K562 (cell line): Measurements from ENCODE around the gene PAX2. TPM values are rescaled to one million over a fixed set of nuclear protein-coding genes. Genes with fewer than 3 reads are reported as not detected.

Source experiments
- ATAC-seq: fragments of 200-7000 bp; cut with Tn5 transposase; 3 replicates; pipeline ENCODE4 v1.9.1; 2020; ENCODE audit warnings: moderate library complexity
- BruUV-seq: library from RNA; stranded (reverse); fragments of 400-500 nt; replicated peaks from 2 replicates; lab custom pipeline; 2021; lab: Mats Ljungman, UMichigan
- CTCF ChIA-PET: fragments of 300-600 bp; formaldehyde crosslinking; extraction: SDS; loops from one replicate; lab custom pipeline; 2021; ENCODE audit warnings: low intra/inter-chr PET ratio; lab: Yijun Ruan, JAX
- POLR2A ChIA-PET: fragments of 300-600, 350-650 bp; sonication (Branson Sonifier 250); formaldehyde crosslinking; extraction: SDS; loops from one replicate; lab custom pipeline; 2021; ENCODE audit warnings: antibody characterized with exemption, inconsistent platforms; lab: Yijun Ruan, JAX
- DNase-seq, 4 experiments: peaks; one replicate each; pipeline versions ENCODE4 v3.0.0 to v3.0.0-alpha.2; 2011 to 2018; ENCODE audit warnings: low spot score in 3 of 4, mixed read lengths in 3 of 4; ENCODE audit errors: extremely low read depth in 1 of 4
- FAIRE-seq: peaks from 2 replicates; lab custom pipeline; 2011; peaks lifted over from hg19 to GRCh38; lab: Jason Lieb, UNC
- H2AFZ ChIP-seq: 2 replicates; pipeline ENCODE4 v1.6.0; 2011; ENCODE audit warnings: low read depth, low read length, control low read depth, inconsistent platforms
- H3K27ac ChIP-seq: fragments of 200-600 bp; 3 replicates; pipeline ENCODE4 v1.8.0; 2011; ENCODE audit warnings: low read depth, mild to moderate bottlenecking, control low read depth, inconsistent platforms, low read length, moderate library complexity, mixed read lengths; ENCODE audit errors: extremely low read depth
- H3K27me3 ChIP-seq, 2 experiments: fragments of 300-600 bp in 1 of 2; 2 replicates in 1 of 2; 3 replicates in 1 of 2; pipeline versions ENCODE4 v1.6.0 to v1.8.0; 2011; ENCODE audit warnings: inconsistent platforms in 2 of 2, low read length in 2 of 2, mild to moderate bottlenecking in 1 of 2, mixed read lengths in 1 of 2, moderate library complexity in 1 of 2; ENCODE audit not compliant: control insufficient read depth in 2 of 2, insufficient read depth in 2 of 2
- H3K36me3 ChIP-seq: fragments of 300-600 bp; 3 replicates; pipeline ENCODE4 v1.8.0; 2011; ENCODE audit warnings: mild to moderate bottlenecking, low read length, inconsistent platforms; ENCODE audit not compliant: control insufficient read depth, insufficient read depth
- H3K4me1 ChIP-seq, 2 experiments: fragments of 200-600 bp in 1 of 2; replicated peaks in 1 of 2; 2 replicates in 1 of 2; 3 replicates in 1 of 2; pipeline versions ENCODE4 v1.5.1 to v1.8.0; 2011; ENCODE audit warnings: inconsistent platforms in 2 of 2, low read length in 2 of 2, mild to moderate bottlenecking in 1 of 2, mixed read lengths in 1 of 2, moderate library complexity in 1 of 2; ENCODE audit not compliant: control insufficient read depth in 2 of 2, insufficient read depth in 2 of 2
- H3K4me2 ChIP-seq: 2 replicates; pipeline ENCODE4 v1.6.1; 2011; ENCODE audit warnings: low read length, control low read depth, inconsistent platforms, mixed read lengths; ENCODE audit not compliant: insufficient read depth
- H3K4me3 ChIP-seq: fragments of 200-600 bp; sonication (generic), shearing (Covaris generic); 2 replicates; pipeline ENCODE4 v1.5.1; 2016; ENCODE audit warnings: control low read depth, inconsistent platforms
- H3K79me2 ChIP-seq: fragments of 200-600 bp; 3 replicates; pipeline ENCODE4 v1.8.0; 2011; ENCODE audit warnings: low read length, inconsistent platforms; ENCODE audit not compliant: control insufficient read depth, insufficient read depth
- H3K9ac ChIP-seq, 2 experiments: 2 replicates each; pipeline versions ENCODE4 v1.6.0 to v1.6.1; 2011; ENCODE audit warnings: low read depth in 2 of 2, low read length in 2 of 2, control low read depth in 1 of 2, inconsistent platforms in 1 of 2, mild to moderate bottlenecking in 1 of 2, mixed read lengths in 1 of 2; ENCODE audit not compliant: insufficient read depth in 1 of 2
- H3K9me1 ChIP-seq: one replicate; pipeline ENCODE4 v1.6.0; 2011; ENCODE audit warnings: inconsistent platforms, mild to moderate bottlenecking, low read length, moderate library complexity; ENCODE audit not compliant: control insufficient read depth, insufficient read depth
- H3K9me3 ChIP-seq: replicated peaks from 2 replicates; pipeline ENCODE4 v1.5.1; 2011; ENCODE audit warnings: low read depth, low read length, inconsistent platforms; ENCODE audit not compliant: control insufficient read depth, insufficient read depth
- H4K20me1 ChIP-seq: replicated peaks from 2 replicates; pipeline ENCODE4 v1.6.1; 2011; ENCODE audit warnings: low read length, inconsistent platforms, mixed read lengths; ENCODE audit not compliant: control insufficient read depth, insufficient read depth
- CHD1 ChIP-seq: fragments of 200-600 bp; sonication (generic); IDR thresholded peaks from one replicate; pipeline ENCODE4 v1.6.1; 2012; ENCODE audit warnings: mild to moderate bottlenecking, moderate library complexity, low read length, inconsistent platforms
- DDX20 ChIP-seq: fragments of 450-650 bp; IDR thresholded peaks from 2 replicates; pipeline ENCODE4 v1.6.1; 2016; ENCODE audit warnings: missing genetic modification characterization, low read depth, mild to moderate bottlenecking, missing compliant biosample characterization, moderate library complexity
- GATA2 ChIP-seq: sonication (generic); formaldehyde crosslinking; IDR thresholded peaks from 2 replicates; pipeline ENCODE4 v1.4.0; 2020; ENCODE audit warnings: mild to moderate bottlenecking, missing genetic modification reagents
- KDM1A ChIP-seq, 2 experiments: fragments of 450-650 bp; IDR thresholded peaks; 2 replicates each; pipeline ENCODE4 v1.6.1; 2016; ENCODE audit warnings: mild to moderate bottlenecking in 2 of 2
- SP2 ChIP-seq: IDR thresholded peaks from 2 replicates; pipeline ENCODE4 v1.6.1; 2011; ENCODE audit warnings: mild to moderate bottlenecking, low read depth, low read length, moderate library complexity; ENCODE audit not compliant: poor library complexity, severe bottlenecking; ENCODE audit errors: extremely low read depth
- ZNF197 ChIP-seq: fragments of 200-800 bp; sonication (Bioruptor generic); IDR thresholded peaks from 2 replicates; pipeline ENCODE4 v1.6.1; 2016; ENCODE audit warnings: low read depth, missing genetic modification characterization, missing compliant biosample characterization
- ZNF512 ChIP-seq: IDR thresholded peaks from 2 replicates; pipeline ENCODE4 v1.6.1; 2016; ENCODE audit warnings: missing genetic modification characterization, missing compliant biosample characterization
- ZZZ3 ChIP-seq: fragments of 450-650 bp; IDR thresholded peaks from 2 replicates; pipeline ENCODE4 v1.6.1; 2016; ENCODE audit warnings: antibody characterized with exemption, mild to moderate bottlenecking, moderate library complexity
- WGBS: fragments of 100-300 bp; shearing (Covaris generic); methylation state at CpG from one replicate; pipeline ENCODE4 v1.1.6; 2016; ENCODE audit warnings: low coverage, mixed read lengths; ENCODE audit not compliant: insufficient coverage; ENCODE audit errors: missing lambda C conversion rate; 5-methylcytosine and 5-hydroxymethylcytosine counted together
- in situ Hi-C: fragments of 300-500 bp; cut with MboI; formaldehyde crosslinking; loops from 4 replicates; pipeline ENCODE4 v1.15.0; 2018; ENCODE audit warnings: inconsistent platforms, mixed read lengths
- intact Hi-C: fragments of 100-400 bp; cut with micrococcal nuclease; formaldehyde crosslinking; loops from 2 replicates; pipeline ENCODE4 v1.14.2; 2022
- polyA plus RNA-seq, 8 experiments: library from polyadenylated mRNA; depleted of rRNA in 4 of 8; stranded (reverse) in 5 of 8; unstranded in 3 of 8; fragments of >200 nt; fragmentation: Nextera tagmentation in 2 of 8; fragmentation: Illumina TruSeq in 1 of 8; extraction: Ambion mirVana in 2 of 8; extraction: Trizol in 1 of 8; gene quantifications; 2 replicates each; pipeline versions ENCODE4 v1.2.1 to v1.2.3, GENCODE V29; 2011 to 2014; ENCODE audit warnings: inconsistent platforms in 1 of 8, missing spikeins in 1 of 8
- total RNA-seq, 7 experiments: library from RNA; depleted of rRNA in 6 of 7; stranded (reverse); fragments of >200 nt in 6 of 7; fragmentation: Illumina TruSeq in 2 of 7; extraction: Trizol in 2 of 7; gene quantifications; 2 replicates each; pipeline versions ENCODE4 v1.2.1 to v1.2.3, GENCODE V29; 2011 to 2021; ENCODE audit warnings: low replicate concordance in 1 of 7

The PAX2 gene
- total and polyA plus RNA-seq, 9 of the 15 experiments (the other 6 are each of a cell fraction or from before 2014, with no cell fraction given): not detected

DNA sequence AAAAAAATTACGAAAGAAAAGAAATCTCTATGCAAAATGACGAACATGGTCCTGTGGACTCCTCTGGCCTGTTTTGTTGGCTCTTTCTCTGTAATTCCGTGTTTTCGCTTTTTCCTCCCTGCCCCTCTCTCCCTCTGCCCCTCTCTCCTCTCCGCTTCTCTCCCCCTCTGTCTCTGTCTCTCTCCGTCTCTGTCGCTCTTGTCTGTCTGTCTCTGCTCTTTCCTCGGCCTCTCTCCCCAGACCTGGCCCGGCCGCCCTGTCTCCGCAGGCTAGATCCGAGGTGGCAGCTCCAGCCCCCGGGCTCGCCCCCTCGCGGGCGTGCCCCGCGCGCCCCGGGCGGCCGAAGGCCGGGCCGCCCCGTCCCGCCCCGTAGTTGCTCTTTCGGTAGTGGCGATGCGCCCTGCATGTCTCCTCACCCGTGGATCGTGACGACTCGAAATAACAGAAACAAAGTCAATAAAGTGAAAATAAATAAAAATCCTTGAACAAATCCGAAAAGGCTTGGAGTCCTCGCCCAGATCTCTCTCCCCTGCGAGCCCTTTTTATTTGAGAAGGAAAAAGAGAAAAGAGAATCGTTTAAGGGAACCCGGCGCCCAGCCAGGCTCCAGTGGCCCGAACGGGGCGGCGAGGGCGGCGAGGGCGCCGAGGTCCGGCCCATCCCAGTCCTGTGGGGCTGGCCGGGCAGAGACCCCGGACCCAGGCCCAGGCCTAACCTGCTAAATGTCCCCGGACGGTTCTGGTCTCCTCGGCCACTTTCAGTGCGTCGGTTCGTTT is 83.9 kb downstream of the PAX2 start:
- 0 out of 2 replicates have a peak overlapping the region, but pooled peaks have one; percentile 45 for H2AFZ ChIP-seq
- in situ Hi-C loops: no loop called here

More for the DNA sequence above, 83.9 kb downstream of the PAX2 start:
- Histone ChIP-seq H3K9ac (no peak overlapping the region), H3K79me2 (no peaks in the 10 kb centered on the region), H3K9me3 (no peaks in the 10 kb centered on the region), H4K20me1 (no peaks in the 10 kb centered on the region), H3K27me3 (peaks cover 0 to 47% of the 10 kb centered on the region in 2 experiments; a peak in 2 of 5 replicates), H3K4me3 (no peak overlapping the region), H3K4me2 (peak overlapping the region; percentile 52), H3K36me3 (no peaks in the 10 kb centered on the region), H3K4me1 (peaks cover 0 to 37% of the 10 kb centered on the region in 2 experiments; a peak in 2 of 5 replicates), H3K27ac (no peak overlapping the region), H3K9me1 (no peaks in the 10 kb centered on the region)
- no peak for TF ChIP-seq ZNF197 (CRISPR knock-in tag)
- no peak for TF ChIP-seq ZZZ3
- no peak for TF ChIP-seq SP2
- no peak for TF ChIP-seq DDX20 (tag)
- no peak for TF ChIP-seq KDM1A (IDR thresholded peaks at IDR 0.05)
- peak; percentile 57; the same call in 1 of the 2 replicates for TF ChIP-seq ZNF512
- TF ChIP-seq GATA2 (CRISPR knock-in tag): no peak
- no peak for TF ChIP-seq CHD1
- POLR2A ChIA-PET: no interaction called here
- FAIRE-seq: no peak
- BruUV-seq: no TSS peak
- intact Hi-C loops: no loop called here
- WGBS: 21% methylated on average over 23 of the region's 58 CpGs
- DNase-seq: peak in 3 of 4 experiments; percentile 21 to 49 (median 36)
- CTCF ChIA-PET: interaction anchor here (0.5 kb wide), 1 partner anchor 101 kb away, joined by 3 read pairs; no protein-coding TSS in a partner anchor
- peak; percentile 36; the same call in 2 of the 3 replicates for ATAC-seq
